ENCODE results near the gene MAN2A2.
A peak's percentile ranks its signal among the peaks of the same experiment; 100 is the strongest.
"Not testable (repeated sequence)": the region's sequence is repeated elsewhere in the genome, so short reads cannot be mapped to it uniquely, and the experiment has no call there.

MAN2A2 gene

DNA sequence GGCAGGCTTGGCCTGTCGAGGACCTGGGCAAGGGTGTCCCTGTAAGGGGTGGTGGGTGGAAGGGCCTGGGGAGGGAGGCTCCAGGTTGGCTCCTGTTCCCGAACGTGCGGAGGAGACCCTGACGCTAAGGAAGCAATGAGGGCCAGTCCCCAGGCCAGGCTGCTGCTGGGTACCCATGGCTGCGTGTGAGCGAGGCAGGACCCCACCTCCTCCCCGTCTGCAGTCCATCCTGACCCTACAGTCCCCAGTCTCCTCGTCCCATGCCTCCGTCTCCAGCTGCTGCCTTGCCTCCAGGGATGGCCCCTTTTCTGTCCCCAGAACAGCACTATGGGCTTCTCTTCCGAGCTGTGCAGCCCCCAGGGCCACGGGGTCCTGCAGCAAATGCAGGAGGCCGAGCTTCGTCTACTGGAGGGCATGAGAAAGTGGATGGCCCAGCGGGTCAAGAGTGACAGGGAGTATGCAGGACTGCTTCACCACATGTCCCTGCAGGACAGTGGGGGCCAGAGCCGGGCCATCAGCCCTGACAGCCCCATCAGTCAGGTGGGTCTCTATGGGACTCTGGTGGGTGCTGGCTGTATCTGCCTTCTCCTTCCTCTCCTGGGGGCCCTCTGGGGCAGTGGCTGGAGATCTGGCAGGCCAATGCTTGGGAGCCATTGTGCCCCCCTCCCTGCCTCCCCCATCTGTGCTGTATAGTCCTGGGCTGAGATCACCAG is 18.2 kb upstream of the MAN2A2 start:
- DNase-seq (ENCODE audit: low read depth): no peak

DNA sequence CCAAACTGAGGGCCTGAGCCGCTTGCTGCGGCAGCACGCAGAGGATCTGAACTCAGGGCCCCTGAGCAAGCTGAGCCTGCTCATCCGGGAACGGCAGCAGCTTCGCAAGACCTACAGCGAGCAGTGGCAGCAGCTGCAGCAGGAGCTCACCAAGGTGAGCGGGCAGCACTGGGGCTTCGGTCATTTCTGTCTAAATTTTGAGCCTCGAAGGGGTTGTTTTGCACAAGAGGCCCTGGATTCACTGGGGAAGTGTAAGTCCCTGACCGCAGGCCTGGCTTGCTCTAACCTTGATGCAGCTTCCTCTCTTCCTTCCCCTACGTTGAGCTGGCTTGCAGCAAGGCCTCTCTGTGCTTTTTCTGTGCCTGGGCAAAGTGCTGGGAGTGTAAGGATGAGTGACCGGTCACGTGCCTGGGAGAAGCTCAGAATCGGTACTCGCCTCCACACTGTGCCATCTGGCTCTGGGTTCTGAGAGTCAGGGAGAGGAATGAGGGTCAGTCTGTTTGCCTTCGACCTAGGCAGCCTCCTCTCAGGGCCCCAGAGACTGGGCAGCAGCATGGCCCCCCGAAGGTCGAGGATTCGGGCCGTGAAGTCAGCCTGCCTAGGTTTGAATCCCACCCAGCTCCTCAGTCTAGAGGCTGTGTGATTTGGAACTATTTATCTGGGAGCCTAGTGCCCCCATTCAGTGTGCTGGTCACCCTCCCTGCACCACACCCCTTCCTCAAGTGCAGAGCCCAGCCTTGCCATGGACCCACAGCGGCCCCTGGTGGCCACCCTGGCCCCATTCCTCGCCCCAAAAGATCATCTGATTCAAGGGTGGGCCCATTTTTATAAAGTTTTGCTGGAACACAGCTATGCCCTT is 17.4 kb upstream of the MAN2A2 start:
- no peak for DNase-seq (ENCODE audit: low read depth)

DNA sequence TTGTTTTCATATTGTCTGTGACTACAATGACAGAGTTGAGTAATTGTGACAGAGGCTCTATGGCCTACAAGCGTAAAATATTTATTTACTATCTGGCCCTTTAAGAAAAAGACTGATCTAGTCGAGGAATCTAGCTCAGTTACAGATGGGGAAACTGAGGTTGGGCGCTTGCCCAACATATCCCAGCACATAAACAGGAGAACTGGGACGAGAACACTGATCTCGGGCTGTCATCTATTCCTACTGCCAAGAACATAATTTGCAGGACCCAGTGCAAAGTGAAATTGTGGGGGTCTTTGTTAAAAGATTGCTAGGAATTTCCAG is 16.8 kb upstream of the MAN2A2 start:
- DNase-seq (ENCODE audit: low read depth): no peak

DNA sequence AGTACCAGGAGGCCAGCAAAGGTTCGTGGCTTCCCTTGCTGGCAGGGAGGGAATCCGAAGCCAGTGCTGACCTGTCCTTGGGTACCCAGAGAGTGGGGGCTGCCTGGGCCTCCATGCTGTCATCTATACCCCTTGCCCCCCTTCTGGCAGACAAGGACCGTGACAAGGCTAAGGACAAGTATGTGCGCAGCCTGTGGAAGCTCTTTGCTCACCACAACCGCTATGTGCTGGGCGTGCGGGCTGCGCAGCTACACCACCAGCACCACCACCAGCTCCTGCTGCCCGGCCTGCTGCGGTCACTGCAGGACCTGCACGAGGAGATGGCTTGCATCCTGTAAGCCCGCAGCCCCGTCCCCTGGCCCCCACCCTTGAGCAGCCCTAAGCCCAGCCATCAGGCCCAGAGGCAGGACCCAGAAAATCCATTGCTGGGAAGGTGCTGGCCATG is 16.0 kb upstream of the MAN2A2 start:
- DNase-seq (ENCODE audit: low read depth): no peak

GRCh38 chr15:90889313-90889730 is 13.8 kb upstream of the MAN2A2 start:
- DNase-seq (ENCODE audit: low read depth): no peak

DNA sequence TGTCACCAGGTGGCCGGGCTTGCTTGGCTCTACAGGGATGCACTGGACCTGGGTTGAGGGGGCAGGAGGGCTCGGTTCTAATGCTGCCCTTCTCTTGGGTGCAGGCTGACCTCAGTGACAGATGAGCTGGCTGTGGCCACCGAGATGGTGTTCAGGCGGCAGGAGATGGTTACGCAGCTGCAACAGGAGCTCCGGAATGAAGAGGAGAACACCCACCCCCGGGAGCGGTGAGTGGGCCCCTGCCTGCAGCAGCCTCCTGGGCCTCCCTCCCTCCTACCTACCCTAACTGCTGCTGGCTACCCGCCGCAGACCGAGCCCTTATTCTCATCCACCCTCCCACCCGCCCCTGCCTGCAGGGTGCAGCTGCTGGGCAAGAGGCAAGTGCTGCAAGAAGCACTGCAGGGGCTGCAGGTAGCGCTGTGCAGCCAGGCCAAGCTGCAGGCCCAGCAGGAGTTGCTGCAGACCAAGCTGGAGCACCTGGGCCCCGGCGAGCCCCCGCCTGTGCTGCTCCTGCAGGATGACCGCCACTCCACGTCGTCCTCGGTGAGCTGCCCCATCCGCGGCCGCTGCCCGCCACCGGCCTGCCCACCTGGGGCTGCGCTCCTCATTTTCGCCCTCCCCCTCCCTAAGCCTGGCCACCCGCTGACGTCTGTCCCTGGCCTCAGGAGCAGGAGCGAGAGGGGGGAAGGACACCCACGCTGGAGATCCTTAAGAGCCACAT is 13.2 kb upstream of the MAN2A2 start:
- no peak for DNase-seq (ENCODE audit: low read depth)

- no peak for DNase-seq (ENCODE audit: low read depth)
Observed at GRCh38 chr15:90890839-90891238, 12.3 kb upstream of the MAN2A2 start.

- no peak for DNase-seq (ENCODE audit: low read depth)
Observed at GRCh38 chr15:90891346-90891949, 11.7 kb upstream of the MAN2A2 start.

- no peak for DNase-seq (ENCODE audit: low read depth)
Observed at GRCh38 chr15:90892023-90892422, 11.1 kb upstream of the MAN2A2 start.

DNA sequence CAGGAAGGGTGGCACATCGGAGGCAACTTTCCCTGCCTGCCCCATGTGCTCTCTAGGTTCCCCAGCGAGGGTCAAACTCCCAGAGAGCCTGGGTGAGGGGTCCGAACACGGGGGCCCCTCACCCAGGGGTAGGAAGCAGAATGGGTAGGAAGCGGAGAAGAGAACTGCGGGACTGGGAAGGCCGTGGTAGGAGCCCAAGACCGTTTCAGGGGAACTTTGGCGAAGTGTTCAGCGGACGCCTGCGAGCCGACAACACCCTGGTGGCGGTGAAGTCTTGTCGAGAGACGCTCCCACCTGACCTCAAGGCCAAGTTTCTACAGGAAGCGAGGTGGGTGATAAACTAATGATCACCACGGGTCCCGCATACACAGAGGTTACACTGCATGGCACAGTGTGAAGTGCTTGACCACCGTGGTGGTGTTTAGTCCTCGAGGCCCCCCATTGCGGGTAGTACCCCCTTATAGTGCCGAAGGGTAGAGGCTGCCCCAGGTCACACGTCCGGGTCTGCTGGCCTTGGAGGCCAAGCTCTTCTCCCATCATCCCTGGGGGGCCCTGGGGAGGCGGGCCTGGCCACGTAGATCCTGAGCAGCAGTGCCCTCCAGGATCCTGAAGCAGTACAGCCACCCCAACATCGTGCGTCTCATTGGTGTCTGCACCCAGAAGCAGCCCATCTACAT is 10.5 kb upstream of the MAN2A2 start:
- DNase-seq (ENCODE audit: low read depth): no peak

- DNase-seq (ENCODE audit: low read depth): no peak
Observed at GRCh38 chr15:90893175-90894090, 9.7 kb upstream of the MAN2A2 start.

DNA sequence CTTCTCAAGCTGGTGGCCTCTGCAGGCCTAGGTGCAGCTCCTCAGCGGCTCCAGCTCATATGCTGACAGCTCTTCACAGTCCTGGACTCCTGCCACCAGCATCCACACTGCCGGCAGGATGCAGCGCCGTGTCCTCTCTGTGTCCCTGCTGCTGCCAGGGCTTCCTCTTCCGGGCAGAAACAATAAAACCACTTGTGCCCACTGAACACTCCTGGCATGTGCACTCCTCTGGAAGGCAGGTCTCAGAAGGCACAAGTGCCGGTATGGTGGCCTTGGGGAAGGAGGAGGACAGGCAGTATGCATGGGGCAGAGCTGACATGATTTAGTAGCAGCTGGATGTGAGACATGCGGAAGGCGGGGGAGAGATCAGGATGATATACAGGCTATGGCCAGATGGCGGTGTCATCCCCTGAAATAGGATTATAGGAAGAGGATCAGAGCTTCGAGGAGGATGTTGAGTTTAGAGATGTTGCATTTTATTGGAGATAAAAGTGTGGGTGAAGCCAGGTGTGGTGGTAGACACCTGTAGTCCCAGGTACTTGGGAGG is 7.5 kb upstream of the MAN2A2 start:
- no peak for DNase-seq (ENCODE audit: low read depth)

DNA sequence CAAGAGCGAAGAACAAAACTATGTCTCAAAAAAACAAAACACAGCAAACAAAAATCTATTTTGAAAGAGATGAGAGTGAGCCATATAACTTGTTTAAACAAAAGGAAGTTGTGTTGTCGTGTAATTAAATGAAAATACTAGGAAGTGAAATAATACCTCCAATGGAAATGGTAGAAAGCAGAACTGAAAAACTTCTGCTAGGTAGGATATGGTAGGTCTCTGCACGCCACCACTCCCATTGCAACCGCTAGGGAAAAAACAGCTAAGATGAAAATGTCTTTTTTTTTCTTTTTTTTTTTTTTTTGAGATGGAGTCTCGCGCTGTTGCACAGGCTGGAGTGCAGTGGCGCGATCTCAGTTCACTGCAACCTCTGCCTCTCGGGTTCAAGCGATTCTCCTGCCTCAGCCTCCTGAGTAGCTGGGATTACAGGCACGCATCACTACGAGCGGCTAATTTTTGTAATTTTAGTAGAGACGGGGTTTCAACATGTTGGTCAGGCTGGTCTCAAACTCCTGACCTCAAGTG is 5.9 kb upstream of the MAN2A2 start:
- DNase-seq (ENCODE audit: low read depth): not testable (repeated sequence)

DNA sequence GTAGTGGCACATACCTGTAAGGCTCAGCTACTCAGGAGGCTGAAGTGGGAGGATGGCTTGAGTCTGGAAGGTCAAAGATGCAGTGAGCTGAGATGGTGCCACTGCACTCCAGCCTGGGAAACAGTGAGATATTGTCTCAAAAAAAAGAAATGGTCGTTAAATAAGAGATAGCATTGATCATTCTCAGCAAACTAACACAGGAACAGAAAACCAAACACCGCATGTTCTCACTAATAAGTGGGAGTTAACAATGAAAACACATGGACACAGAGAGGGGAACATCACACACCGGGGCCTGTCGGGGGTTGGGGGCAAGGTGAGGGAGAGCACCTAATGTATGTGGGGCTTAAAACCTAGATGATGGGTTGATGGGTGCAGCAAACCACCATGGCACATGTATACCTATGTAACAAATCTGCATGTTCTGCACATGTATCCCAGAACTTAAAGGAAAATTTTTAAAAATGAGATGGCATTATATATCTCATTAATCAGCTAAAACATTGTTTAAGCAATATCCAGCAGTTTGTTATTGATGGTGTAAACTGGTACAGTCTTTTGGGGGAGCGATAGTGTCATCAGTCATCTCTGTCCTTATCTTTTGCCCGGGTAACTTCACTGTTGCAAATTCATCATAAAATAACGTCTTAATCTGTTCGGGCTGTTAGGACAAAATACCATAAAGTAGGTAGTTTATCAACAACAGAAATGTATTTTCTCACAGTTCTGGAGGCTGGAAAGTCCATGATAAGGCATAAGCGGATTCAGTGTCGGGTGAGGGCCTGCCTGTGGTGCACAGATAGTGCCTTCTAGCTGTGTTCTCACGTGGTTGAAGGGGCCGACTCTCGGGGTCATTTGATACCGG is 1.7 kb upstream of the MAN2A2 start:
- peak; percentile 96 for DNase-seq (ENCODE audit: low read depth)

DNA sequence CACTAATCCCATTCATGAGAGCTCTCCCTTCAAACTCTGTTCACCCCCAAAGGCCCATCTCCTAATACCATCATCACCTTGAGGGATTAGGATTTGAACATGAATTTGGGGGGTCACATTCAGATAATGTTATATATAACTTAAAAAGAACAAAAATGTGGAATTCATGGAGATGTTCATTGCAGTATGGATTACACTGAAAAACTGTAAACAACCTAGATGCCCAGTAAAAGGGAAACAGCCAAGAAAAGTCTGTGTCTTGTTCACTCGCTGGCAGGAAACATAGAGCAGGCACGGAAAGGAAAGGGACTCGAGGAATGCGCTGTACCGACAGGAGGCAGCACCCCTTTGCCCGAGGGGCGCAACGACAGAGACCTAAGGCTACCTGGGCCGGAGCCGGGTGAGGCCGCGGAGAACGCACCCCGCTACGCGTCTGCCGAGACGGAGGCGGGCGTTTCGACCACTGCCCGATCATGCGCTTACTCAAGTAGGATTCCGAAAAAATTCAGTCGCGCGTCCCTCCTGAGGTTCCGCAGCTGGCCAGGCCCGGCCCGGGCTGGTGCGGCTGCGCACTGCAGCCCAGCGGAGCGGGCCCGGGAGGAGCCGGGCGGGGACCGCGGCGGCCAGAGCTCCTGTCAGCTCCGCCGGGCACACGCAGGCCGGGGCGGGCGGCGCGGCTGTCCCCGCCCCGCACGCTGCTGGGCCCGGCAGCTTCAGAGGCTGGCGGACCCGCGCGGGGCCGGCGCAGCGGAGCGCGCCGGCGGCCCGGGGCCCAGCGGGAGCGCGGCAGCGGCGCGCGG is 862 bp upstream of the MAN2A2 start:
- DNase-seq (ENCODE audit: low read depth): peak; percentile 64

- DNase-seq (ENCODE audit: low read depth): no peak
Observed at GRCh38 chr15:90903733-90904536, 833 bp downstream of the MAN2A2 start.

DNA sequence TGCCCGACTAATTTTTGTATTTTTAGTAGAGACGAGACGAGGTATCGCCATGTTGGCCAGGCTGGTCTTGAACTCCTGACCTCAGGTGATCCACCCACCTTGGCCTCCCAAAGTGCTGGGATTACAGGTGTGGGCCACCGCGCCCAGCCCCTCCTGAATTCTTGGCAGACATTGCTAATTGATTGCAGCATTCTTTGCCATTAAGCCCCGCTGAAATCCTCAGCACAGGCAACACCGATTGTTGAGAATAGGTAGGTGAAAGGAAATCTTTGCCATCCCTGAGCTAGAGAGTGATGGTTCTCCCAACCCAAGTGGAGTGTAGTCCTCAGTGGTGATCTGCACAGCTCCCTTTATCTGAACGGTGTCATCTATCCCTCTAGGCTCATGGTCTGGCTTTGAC is 1.6 kb downstream of the MAN2A2 start:
- no peak for DNase-seq (ENCODE audit: low read depth)
